OCI-LY1 (cell line): Measurements from ENCODE around the gene PDLIM3.

Experiments used
- CTCF ChIP-seq: fragments of 200-600 bp; sonication (generic), shearing (Covaris generic); IDR thresholded peaks from 2 replicates; pipeline ENCODE4 v1.5.1; 2017; ENCODE audit warnings: mild to moderate bottlenecking, antibody characterized with exemption, low read length, moderate library complexity, mixed read lengths
- EZH2 ChIP-seq: fragments of 200-600 bp; sonication (generic), shearing (Covaris generic); IDR thresholded peaks from 2 replicates; pipeline ENCODE4 v1.8.0; 2017; ENCODE audit warnings: borderline replicate concordance, mixed run types, mild to moderate bottlenecking, antibody characterized with exemption, low read length, moderate library complexity, mixed read lengths

GRCh38 chr4:185504098-185505047, 30.9 kb downstream of the PDLIM3 start:
- TF ChIP-seq CTCF (no peak), EZH2 (no peak)
